Glomerular visceral epithelial cell (primary cell): Measurements from ENCODE around the gene PDZD4.

ENCODE experiments used
- DNase-seq: peaks from one replicate; pipeline ENCODE4 v3.0.0-alpha.2; 2016; ENCODE audit errors: extremely low spot score

The PDZD4 gene

GRCh38 chrX:153806999-153807575 lies 23.3 kb downstream of the PDZD4 start:
- no peak for DNase-seq

GRCh38 chrX:153805436-153805835 lies 24.9 kb downstream of the PDZD4 start:
- DNase-seq: no peak

DNA sequence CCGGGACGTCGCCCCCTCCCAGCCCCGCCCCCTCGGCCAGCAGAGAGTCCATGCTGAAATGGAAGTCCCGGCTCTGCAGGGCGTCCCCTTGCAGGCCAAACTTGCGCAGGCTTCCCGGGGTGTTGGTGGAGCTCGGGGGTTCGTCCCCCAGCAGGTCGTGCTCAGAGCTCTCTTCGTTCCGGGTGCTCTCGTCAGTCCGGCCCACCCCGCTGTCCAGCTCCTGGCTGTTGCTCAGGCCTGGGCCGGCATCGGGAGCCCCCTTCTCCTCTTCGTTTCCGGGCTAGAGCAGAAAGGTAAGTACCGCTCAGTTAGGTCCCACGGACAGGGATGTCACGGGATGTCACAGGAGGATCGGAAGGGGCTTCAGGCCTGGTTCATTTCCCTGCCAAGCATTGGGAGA lies 25.7 kb downstream of the PDZD4 start:
- DNase-seq: no peak

GRCh38 chrX:153804100-153804595 lies 26.2 kb downstream of the PDZD4 start:
- no peak for DNase-seq

DNA sequence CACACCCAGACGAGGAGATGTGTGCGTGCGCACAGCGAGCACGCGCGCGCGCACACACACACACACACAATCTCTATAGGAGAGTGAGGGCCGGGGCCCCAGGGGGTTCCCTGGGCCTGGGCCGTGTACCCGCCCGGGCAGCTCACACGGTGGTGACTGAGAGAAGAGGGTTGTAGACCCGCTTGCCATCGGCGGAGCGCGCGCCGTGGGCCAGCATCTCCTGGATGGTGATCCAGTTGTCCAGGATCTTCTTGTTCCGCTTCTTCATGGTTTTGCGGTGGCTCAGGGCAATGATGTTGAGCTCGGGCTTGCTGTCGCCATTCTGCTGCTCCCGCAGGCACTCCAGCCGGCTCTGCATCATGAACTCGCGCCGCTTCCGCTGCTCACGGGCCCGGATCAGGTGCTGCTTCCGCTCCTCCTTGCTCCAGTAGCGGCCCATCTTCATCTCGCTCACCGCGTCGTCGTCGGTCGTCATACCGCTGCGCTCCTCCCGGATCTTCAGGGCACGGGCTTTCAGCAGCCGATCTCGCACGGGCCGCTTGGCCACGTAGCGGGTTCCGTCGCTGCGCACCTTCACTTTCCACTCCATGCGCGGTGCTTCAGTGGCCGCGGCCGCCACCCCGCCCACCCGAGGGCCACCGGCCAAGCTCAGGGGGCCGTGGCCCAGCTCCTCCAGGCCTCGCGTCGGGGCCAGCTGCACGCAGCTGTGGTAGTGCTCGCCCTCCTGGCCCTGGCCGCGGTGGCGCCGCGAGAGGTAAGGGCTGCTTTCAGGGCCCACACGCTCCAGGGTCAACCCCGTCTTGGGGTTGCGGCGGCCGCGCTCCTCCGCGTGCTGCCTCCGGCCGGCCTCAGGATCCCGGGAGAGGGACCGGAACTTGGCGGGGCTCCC lies 26.9 kb downstream of the PDZD4 start:
- no peak for DNase-seq

DNA sequence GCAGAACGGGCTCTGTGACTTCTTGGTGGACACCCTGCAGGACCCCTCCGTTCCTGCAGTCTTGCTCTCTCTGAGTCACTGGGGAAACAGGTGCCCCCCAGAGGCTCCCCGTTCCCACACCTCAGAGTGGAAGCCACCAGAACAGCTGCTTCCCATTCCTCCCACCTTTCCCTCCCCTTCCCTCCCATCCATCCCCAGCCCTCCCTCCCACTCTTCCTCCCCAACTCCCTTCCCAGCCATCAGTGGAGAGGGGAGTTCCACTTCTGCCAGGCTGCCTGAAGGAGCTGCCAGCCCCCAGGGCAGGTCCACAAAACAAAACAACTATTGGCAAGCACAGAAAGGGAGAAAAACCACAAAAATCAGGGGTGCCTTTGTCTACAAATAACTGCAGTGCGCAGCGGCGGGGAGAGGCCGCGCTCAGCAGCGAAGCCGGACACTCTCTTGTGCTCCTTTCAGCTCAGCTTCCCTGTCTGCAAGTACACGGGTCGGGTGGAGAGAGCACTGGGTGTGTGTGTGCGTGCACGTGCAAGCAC lies 27.8 kb downstream of the PDZD4 start:
- DNase-seq: no peak

DNA sequence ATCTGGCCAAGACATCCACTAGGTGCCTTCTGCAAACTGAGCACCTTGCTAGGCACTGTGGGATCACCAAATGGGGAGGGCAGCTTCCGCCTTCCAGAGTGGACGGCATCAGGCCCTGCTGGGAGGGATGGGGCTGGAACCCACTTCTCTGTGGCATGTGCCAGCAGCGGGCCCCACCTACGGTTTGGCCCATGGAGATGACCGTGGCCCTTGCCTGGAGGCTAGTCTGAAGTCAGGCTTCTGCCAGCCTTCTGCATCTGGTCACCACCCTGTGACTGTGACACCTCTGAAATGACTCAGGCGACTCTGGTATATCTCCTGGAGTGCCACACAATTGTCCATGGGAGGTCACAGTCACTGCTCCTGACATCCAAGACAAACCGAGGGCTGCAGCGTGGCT lies 28.7 kb downstream of the PDZD4 start:
- no peak for DNase-seq

DNA sequence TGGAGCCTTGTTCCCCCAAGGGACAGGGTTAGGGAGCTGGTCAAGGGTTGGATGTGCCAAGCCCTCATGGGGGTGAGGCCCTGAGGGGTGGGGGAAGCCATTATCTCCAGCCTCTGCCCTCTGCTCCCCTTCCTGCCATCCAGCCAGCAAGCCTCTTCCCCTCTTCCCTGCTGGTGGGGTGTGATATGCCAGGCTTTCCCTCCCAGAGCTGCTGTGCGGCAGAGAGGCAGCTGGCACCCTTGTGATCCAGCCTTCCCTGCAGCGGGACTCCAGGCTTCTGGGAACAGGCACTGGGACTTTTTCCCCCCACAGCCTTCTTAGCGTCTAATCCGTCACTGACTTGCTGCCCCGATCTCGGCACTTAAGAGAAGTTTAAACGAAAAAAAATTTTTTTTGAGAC lies 29.6 kb downstream of the PDZD4 start:
- DNase-seq: no peak

DNA sequence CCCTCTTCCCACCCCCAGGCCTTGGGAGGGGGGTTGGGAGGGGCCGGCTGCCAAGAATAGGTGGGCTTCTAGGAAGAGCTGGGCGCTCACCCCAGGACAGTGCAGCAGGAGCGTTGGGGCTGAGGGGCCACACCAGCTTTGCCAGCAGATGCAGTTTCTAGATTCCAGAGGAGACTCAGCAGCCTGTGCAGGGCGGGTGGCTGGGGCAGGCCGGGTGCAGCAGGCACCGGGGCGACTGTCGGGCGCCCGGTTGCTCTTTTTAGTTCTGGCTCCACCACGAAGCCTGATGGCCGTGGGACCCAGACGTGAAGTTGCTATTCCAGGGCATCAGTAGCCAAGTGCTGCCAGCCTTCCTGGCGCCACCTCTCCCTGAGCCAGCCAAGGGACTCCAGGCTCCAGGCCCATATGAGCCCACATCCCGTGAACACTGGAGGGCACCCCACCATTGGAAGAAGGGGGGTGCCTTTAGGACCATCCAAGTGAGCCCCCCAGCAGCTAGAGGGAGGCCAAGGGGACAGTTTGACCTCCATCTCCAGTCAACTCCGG lies 30.1 kb downstream of the PDZD4 start:
- no peak for DNase-seq

DNA sequence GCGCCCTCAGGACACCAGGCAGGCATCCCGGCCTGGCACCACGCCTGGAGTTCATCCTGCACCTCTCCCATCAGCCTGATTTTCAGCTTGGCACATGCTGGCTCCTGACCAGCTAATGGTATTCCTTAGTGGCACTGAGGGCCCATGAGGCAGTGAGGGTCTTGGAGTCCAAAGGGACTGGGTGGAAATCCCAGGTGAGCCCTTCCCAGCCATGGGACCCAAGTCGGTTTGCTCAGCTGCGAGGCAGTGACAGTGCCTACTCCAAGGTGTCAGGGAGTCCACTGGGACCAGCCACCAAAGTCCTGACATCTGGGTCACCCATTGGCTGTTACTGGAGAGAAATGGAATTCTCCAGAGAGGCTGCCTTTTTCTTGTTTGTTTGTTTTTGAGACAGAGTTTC lies 31.0 kb downstream of the PDZD4 start:
- no peak for DNase-seq

GRCh38 chrX:153797415-153798015 lies 32.8 kb downstream of the PDZD4 start:
- no peak for DNase-seq

DNA sequence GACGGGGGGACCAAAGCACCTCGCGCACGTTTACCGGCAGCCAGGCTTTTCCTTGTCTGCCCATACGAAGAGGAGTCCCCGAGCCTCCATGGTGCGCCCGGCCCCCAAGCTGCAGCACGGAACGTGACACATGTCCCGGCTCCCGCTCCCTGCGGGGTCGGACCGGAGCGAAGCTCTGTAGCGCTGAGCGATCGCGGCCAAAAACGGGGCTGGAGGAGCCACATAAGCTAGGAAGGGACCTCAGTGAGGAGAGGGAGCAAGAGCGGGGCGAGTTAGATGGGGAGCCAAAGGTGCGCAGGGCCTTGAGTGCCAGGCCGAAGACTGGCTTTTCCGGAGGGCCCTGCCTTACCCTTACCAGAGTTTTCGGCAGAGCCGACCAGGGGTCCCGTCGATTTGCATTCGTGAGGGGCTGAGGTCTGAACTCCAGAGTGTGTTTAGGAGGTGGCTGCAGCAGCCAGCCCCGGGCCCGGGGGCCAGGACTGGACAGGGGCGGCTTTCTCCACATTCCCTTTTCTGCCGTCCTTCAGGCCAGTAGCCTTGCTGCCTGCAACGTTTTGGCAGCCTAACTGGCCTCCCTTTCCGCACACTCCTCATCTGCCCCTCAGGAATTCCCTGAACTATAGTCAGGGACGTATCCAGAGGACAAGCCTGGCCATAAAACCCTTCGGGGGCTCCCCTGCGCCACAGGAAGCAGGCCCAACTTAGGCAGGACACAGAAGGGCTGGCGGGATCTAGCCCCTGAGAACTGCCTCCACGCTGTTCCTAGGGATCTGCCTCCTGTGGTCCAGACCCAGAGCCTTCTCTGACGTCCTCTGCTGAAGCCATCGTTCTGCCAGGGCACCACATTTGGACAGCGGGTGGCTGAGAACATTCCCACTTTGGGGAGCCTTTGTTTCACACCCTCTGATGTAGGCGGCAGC lies 35.2 kb downstream of the PDZD4 start:
- no peak for DNase-seq

DNA sequence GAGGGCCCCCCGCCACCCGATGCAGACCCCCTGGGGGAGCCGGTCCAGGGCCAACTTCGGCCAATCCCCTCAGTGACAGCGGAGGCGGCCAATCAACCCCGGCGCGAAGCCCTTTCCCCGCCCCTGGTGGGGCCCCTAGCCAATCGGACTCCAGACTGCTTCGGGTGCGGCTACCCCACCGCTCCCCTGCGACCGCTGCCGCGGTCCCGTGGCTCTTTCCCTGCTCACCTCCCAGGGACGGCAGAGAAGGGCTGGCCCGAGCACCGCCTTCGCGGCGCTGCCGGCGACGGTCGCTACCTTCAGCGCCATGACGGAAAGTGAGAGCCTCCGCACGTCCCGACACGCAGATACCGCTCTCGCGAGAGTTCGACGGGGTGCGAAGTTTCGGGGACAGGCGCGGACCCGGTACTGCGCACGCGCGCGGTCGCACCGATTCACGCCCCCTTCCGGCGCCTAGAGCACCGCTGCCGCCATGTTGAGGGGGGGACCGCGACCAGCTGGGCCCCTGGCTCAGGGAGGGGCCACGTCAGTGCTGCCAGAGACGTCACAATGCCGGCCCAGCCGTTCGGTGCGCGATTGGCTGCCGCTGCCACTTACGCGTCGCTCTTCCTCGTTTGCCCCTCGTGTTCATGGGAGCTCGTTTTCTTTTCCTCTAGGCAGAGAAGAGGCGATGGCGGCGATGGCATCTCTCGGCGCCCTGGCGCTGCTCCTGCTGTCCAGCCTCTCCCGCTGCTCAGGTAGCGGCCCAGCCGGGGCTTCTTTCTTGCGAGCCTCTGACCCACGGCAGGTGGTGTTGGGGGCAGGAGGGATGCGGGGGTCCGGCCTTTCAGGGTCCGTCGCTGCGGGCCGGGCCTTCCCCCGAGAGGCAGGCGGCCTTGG lies 36.1 kb downstream of the PDZD4 start, which contains the start of the genes IDH3G and SSR4:
Gene IDH3G, minus strand, starts transcription at position 358 of the 879 bp plus-strand sequence. Its CDS starts 49 bp downstream, at position 309.
Gene SSR4, plus strand, starts transcription at position 651 of the 879 bp plus-strand sequence. Its CDS starts 20 bp downstream, at position 671.
- peak; percentile 94 for DNase-seq

GRCh38 chrX:153793291-153793690 lies 37.1 kb downstream of the PDZD4 start:
- no peak for DNase-seq

GRCh38 chrX:153792368-153792767 lies 38.0 kb downstream of the PDZD4 start:
- DNase-seq: no peak

DNA sequence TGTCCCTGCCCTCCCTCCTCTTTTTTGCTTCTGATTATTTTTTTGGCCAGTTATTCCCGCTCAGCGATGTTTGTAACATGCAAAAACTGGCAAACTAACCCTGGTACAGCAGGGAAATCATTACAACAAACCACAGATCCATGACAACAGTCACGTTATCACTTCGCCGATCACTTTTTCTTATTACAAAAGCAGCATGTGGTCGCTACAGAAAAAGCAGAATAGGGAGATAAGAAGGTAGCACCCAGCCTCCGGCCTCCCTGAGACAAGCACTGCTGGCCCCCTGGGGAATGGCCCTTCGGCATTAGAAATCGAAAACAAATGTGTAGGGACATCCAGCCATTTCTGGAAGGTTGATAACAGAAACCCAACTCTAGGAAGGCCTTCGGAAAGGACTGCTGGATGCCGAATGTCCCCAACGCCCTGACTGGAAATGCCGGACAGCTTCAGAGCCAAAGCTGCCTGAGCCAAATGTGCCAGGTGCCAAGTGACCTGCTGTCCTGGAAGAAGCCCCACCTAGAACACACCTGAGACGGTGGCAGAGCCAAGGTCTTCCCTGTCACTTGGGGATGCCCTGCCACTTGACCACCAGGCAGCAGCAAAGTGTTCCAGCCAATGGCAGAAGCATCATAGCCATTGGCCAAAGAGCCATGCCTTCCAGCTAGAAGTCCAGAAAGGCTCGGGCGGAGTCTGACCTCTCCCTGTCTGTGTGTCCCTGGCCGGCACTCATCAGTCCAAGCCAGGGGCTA lies 39.1 kb downstream of the PDZD4 start:
- DNase-seq: no peak

GRCh38 chrX:153789654-153790053 lies 40.7 kb downstream of the PDZD4 start:
- no peak for DNase-seq

GRCh38 chrX:153786669-153787068 lies 43.7 kb downstream of the PDZD4 start:
- DNase-seq: no peak

DNA sequence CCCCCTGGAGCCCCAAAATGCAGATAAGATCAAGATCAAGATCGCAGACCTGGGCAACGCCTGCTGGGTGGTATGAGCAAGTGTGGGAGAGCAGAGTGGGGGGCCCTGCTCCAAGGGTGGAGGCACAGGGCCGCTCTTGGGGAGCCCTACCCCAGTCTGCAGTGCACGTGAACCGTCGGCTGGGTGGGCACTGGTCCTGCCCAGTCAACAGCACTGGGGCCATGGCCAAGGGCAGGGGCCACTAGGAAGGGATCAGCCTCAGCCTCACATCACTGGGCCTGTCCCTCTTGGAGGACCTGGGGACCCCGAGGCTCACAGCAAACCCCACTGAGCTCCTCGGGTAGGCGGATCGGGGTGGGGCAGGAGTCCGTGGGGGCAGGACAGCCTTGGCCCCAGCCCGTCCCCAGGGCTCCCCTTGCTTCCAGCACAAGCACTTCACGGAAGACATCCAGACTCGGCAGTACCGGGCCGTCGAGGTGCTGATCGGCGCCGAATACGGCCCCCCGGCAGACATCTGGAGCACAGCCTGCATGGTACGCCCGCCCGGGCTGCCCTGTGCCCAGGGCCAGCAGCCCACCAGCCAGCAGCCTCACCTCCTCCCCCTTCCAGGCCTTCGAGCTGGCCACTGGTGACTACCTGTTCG lies 45.9 kb downstream of the PDZD4 start:
- DNase-seq: no peak
